ENCODE data around the gene PAK1IP1.
"Not testable (repeated sequence)": the region's sequence is repeated elsewhere in the genome, so short reads cannot be mapped to it uniquely, and the experiment has no call there.

The PAK1IP1 gene

GRCh38 chr6:10662742-10663141 lies 32.0 kb upstream of the PAK1IP1 start:
- H4K20me1 ChIP-seq (ENCODE audit: insufficient read depth, low read length, poor library complexity, severe bottlenecking) = no peaks in the 10 kb centered on the region
- H3K4me1 ChIP-seq (ENCODE audit: insufficient read depth, low read length, poor library complexity, severe bottlenecking) = no peaks in the 10 kb centered on the region
- no peaks in the 10 kb centered on the region for H3K9me2 ChIP-seq (replicated peaks; ENCODE audit: low read depth, low read length)
- no peak overlapping the region for H3K4me2 ChIP-seq (ENCODE audit: low read depth, low read length, poor library complexity, severe bottlenecking)
- H3K4me3 ChIP-seq (ENCODE audit: low read length, poor library complexity, severe bottlenecking) = no peak overlapping the region
- no peak for TF ChIP-seq CTCF (conservative IDR thresholded peaks at IDR 0.05; ENCODE audit: low read length)
- TF ChIP-seq EZH2phosphoT487 (IDR thresholded peaks at IDR 0.05; ENCODE audit: borderline replicate concordance) = no peak
- no peaks in the 10 kb centered on the region for H3F3A ChIP-seq (ENCODE audit: low read depth)
- H3K27me3 ChIP-seq (ENCODE audit: insufficient read depth, low read length, poor library complexity, severe bottlenecking) = no peaks in the 10 kb centered on the region
- no peaks in the 10 kb centered on the region for H3K36me3 ChIP-seq (ENCODE audit: insufficient read depth, low read length)
- H3K79me2 ChIP-seq (ENCODE audit: insufficient read depth, low read length) = no peaks in the 10 kb centered on the region
- no peak overlapping the region for H3K9ac ChIP-seq (ENCODE audit: low read depth, low read length, poor library complexity, severe bottlenecking)
- no peak overlapping the region for H2AFZ ChIP-seq (ENCODE audit: low read length)
- H3K9me3 ChIP-seq (ENCODE audit: insufficient read depth, low read depth, low read length) = no peaks in the 10 kb centered on the region

GRCh38 chr6:10665595-10665994 lies 29.2 kb upstream of the PAK1IP1 start:
- not testable (repeated sequence) for H4K20me1 ChIP-seq (ENCODE audit: insufficient read depth, low read length, poor library complexity, severe bottlenecking); H3K9me2 ChIP-seq (replicated peaks; ENCODE audit: low read depth, low read length); H3K9me3 ChIP-seq (ENCODE audit: insufficient read depth, low read depth, low read length); H3K4me2 ChIP-seq (ENCODE audit: low read depth, low read length, poor library complexity, severe bottlenecking); H3F3A ChIP-seq (ENCODE audit: low read depth); H3K9ac ChIP-seq (ENCODE audit: low read depth, low read length, poor library complexity, severe bottlenecking); H3K4me1 ChIP-seq (ENCODE audit: insufficient read depth, low read length, poor library complexity, severe bottlenecking); H3K36me3 ChIP-seq (ENCODE audit: insufficient read depth, low read length); H3K79me2 ChIP-seq (ENCODE audit: insufficient read depth, low read length); H3K4me3 ChIP-seq (ENCODE audit: low read length, poor library complexity, severe bottlenecking); H3K27me3 ChIP-seq (ENCODE audit: insufficient read depth, low read length, poor library complexity, severe bottlenecking); H2AFZ ChIP-seq (ENCODE audit: low read length)

- H3K9ac ChIP-seq (ENCODE audit: low read depth, low read length, poor library complexity, severe bottlenecking) = no peak overlapping the region
- H3K79me2 ChIP-seq (ENCODE audit: insufficient read depth, low read length) = no peaks in the 10 kb centered on the region
- no peaks in the 10 kb centered on the region for H3K4me1 ChIP-seq (ENCODE audit: insufficient read depth, low read length, poor library complexity, severe bottlenecking)
- TF ChIP-seq EZH2phosphoT487 (IDR thresholded peaks at IDR 0.05; ENCODE audit: borderline replicate concordance) (no peak), CTCF (conservative IDR thresholded peaks at IDR 0.05; ENCODE audit: low read length) (no peak)
- no peaks in the 10 kb centered on the region for H3K9me2 ChIP-seq (replicated peaks; ENCODE audit: low read depth, low read length)
- H3K4me3 ChIP-seq (ENCODE audit: low read length, poor library complexity, severe bottlenecking) = no peak overlapping the region
- H3K4me2 ChIP-seq (ENCODE audit: low read depth, low read length, poor library complexity, severe bottlenecking) = no peak overlapping the region
- H4K20me1 ChIP-seq (ENCODE audit: insufficient read depth, low read length, poor library complexity, severe bottlenecking) = no peaks in the 10 kb centered on the region
- no peaks in the 10 kb centered on the region for H3K27me3 ChIP-seq (ENCODE audit: insufficient read depth, low read length, poor library complexity, severe bottlenecking)
- H3F3A ChIP-seq (ENCODE audit: low read depth) = no peaks in the 10 kb centered on the region
- H3K36me3 ChIP-seq (ENCODE audit: insufficient read depth, low read length) = no peaks in the 10 kb centered on the region
- no peaks in the 10 kb centered on the region for H3K9me3 ChIP-seq (ENCODE audit: insufficient read depth, low read depth, low read length)
- no peak overlapping the region for H2AFZ ChIP-seq (ENCODE audit: low read length)
Measured at GRCh38 chr6:10668126-10668917, 26.4 kb upstream of the PAK1IP1 start.

- Histone ChIP-seq H3F3A (ENCODE audit: low read depth) (no peaks in the 10 kb centered on the region), H3K4me2 (ENCODE audit: low read depth, low read length, poor library complexity, severe bottlenecking) (no peak overlapping the region), H3K4me3 (ENCODE audit: low read length, poor library complexity, severe bottlenecking) (no peak overlapping the region), H3K27me3 (ENCODE audit: insufficient read depth, low read length, poor library complexity, severe bottlenecking) (no peaks in the 10 kb centered on the region), H3K36me3 (ENCODE audit: insufficient read depth, low read length) (no peaks in the 10 kb centered on the region), H3K79me2 (ENCODE audit: insufficient read depth, low read length) (no peaks in the 10 kb centered on the region), H2AFZ (ENCODE audit: low read length) (no peak overlapping the region), H3K9me2 (replicated peaks; ENCODE audit: low read depth, low read length) (no peaks in the 10 kb centered on the region), H3K4me1 (ENCODE audit: insufficient read depth, low read length, poor library complexity, severe bottlenecking) (no peaks in the 10 kb centered on the region), H4K20me1 (ENCODE audit: insufficient read depth, low read length, poor library complexity, severe bottlenecking) (no peaks in the 10 kb centered on the region), H3K9ac (ENCODE audit: low read depth, low read length, poor library complexity, severe bottlenecking) (no peak overlapping the region), H3K9me3 (ENCODE audit: insufficient read depth, low read depth, low read length) (no peaks in the 10 kb centered on the region)
- TF ChIP-seq EZH2phosphoT487 (IDR thresholded peaks at IDR 0.05; ENCODE audit: borderline replicate concordance) = no peak
- TF ChIP-seq CTCF (conservative IDR thresholded peaks at IDR 0.05; ENCODE audit: low read length) = no peak
Measured at GRCh38 chr6:10676403-10676802, 18.4 kb upstream of the PAK1IP1 start.

Measured in Loucy (cell line).